ENCODE measurements around the gene NFATC3. TPM values are rescaled to one million over a fixed set of nuclear protein-coding genes. Genes with fewer than 3 reads are reported as not detected.

NFATC3 gene
- total RNA-seq, 1 experiment from 2014 or later: 33.0 TPM

DNA sequence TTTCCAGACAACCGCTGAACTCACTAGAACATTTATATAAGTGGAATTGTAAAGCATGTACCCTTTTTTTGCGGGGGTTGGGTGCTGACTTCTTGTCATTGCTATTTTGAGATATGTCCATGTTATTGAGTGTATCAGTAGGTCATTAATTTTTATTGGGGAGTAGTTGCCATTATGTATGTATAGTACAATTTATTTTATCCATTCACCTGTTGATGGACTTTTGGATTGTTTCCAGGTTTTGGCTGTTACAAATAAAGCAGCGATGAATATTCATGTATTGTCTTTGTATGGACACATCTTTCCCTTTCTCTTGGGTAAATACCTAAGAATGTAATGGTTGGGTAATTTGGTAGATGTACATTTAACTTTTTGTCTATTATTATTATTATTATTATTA, 12.7 kb downstream of the NFATC3 start:
- no peak overlapping the region for H2BK20ac ChIP-seq (ENCODE audit: low read depth, low read length, poor library complexity, severe bottlenecking)
- Mint-ChIP-seq H3K4me1 (peaks cover 26 to 31% of the 10 kb centered on the region in 2 experiments), H3K4me3 (no peak overlapping the region), H3K27ac (no peak overlapping the region), H3K9me3 (no peaks in the 10 kb centered on the region), H3K27me3 (ENCODE audit: low read depth) (no peaks in the 10 kb centered on the region), H3K36me3 (ENCODE audit: insufficient read depth in 1 of 3, low read depth in 3 of 3) (peaks cover 0 to 2% (median 0%) of the 10 kb centered on the region in 3 experiments; a peak in 1 of 7 replicates)
- H3K14ac ChIP-seq (ENCODE audit: insufficient read depth, low read length): no peak overlapping the region
- no peak overlapping the region for H3K23ac ChIP-seq (ENCODE audit: insufficient read length, low read depth, low read length)
- no peak overlapping the region for H3K4ac ChIP-seq (ENCODE audit: low read depth, low read length)
- H2AFZ ChIP-seq (ENCODE audit: low read length): no peak overlapping the region
- no peak overlapping the region for H3K9ac ChIP-seq (ENCODE audit: extremely low read depth, insufficient read length, low read length)
- no peak overlapping the region for H3K27ac ChIP-seq (ENCODE audit: insufficient read length, low read depth, low read length)
- no peak overlapping the region for H3K18ac ChIP-seq (ENCODE audit: insufficient read length, low read depth, low read length)
- H3T11ph ChIP-seq (ENCODE audit: low read length): no peak overlapping the region
- H2AK5ac ChIP-seq (ENCODE audit: insufficient read length, low read length): no peak overlapping the region
- no peaks in the 10 kb centered on the region for H3K23me2 ChIP-seq (ENCODE audit: insufficient read length, low read depth, low read length, poor library complexity, severe bottlenecking)
- H4K91ac ChIP-seq (ENCODE audit: insufficient read length, low read depth, low read length): no peak overlapping the region
- no peak for TF ChIP-seq CTCF (conservative IDR thresholded peaks at IDR 0.05)
- WGBS (ENCODE audit: extremely low coverage, insufficient read length, low lambda C conversion rate): no CpG with 5 or more reads among the region's 3 CpGs
- H4K8ac ChIP-seq (replicated peaks; ENCODE audit: insufficient read length, low read depth, low read length): no peak overlapping the region
- no peak overlapping the region for H2BK5ac ChIP-seq (ENCODE audit: insufficient read length, low read length)
- H3K56ac ChIP-seq (ENCODE audit: insufficient read length, low read depth, low read length): no peak overlapping the region
- no peak overlapping the region for H4K5ac ChIP-seq (ENCODE audit: insufficient read length, low read depth, low read length)
- peaks cover 4% of the 10 kb centered on the region; the same call in 1 of the 2 replicates for H3K4me1 ChIP-seq (ENCODE audit: insufficient read depth, low read length)
- no peak overlapping the region for H2BK15ac ChIP-seq (ENCODE audit: low read depth, low read length)
- DNase-seq: no peak
- no peak overlapping the region for H3K4me2 ChIP-seq (ENCODE audit: insufficient read depth, insufficient read length, low read length)
- peaks cover 4% of the 10 kb centered on the region for H3K79me1 ChIP-seq (ENCODE audit: insufficient read depth, low read depth, low read length, poor library complexity, severe bottlenecking)
- H2BK12ac ChIP-seq (ENCODE audit: insufficient read length, low read depth, low read length): no peak overlapping the region
- peaks cover 19% of the 10 kb centered on the region; the same call in 1 of the 2 replicates for H3K79me2 ChIP-seq (ENCODE audit: insufficient read depth, low read length)
- H3K27me3 ChIP-seq (ENCODE audit: insufficient read depth, low read length): no peaks in the 10 kb centered on the region
- H2BK120ac ChIP-seq (ENCODE audit: low read depth, low read length, poor library complexity, severe bottlenecking): no peak overlapping the region
- H4K20me1 ChIP-seq (ENCODE audit: control insufficient read depth, insufficient read depth, insufficient read length): no peaks in the 10 kb centered on the region
- no peaks in the 10 kb centered on the region for H3K9me3 ChIP-seq (ENCODE audit: control insufficient read depth, low read depth, low read length)
